ENCODE results near the gene TMEM91. TPM values are rescaled to one million over a fixed set of nuclear protein-coding genes. Genes with fewer than 3 reads are reported as not detected.

The TMEM91 gene
- polyA plus RNA-seq, 1 donor from 2014 or later, result 24.4 TPM

DNA sequence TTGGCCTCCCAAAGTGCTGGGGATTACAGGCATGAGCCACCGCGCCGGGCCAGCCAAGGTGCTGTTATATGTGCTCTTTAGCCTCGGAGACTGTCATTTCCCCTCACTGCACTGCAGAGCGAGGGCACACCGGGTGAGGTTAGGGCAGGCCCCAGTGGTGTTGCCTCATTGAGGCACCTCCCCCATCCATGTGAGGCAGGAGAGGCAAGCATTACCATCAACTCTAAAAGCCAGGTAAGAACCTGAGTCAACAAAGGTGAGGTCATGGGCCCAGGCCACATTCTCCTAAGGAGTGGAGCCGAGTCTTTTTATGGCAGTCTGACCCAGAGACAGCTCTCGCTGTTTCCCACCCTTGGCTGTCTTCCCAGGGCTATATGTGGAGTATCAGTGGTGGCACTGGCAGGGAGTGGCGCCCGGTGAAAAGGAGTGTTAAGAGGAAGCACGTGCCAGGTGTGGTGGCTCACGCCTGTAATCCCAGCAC, 39.9 kb downstream of the TMEM91 start:
- H3K4me2 ChIP-seq (ENCODE audit: low read length), result no peak overlapping the region
- H3K79me2 ChIP-seq (replicated peaks; ENCODE audit: insufficient read depth, low read length), result no peaks in the 10 kb centered on the region
- H4K20me1 ChIP-seq (ENCODE audit: insufficient read depth), result no peaks in the 10 kb centered on the region
- H3K4me3 ChIP-seq (ENCODE audit: low read length), result no peak overlapping the region
- H3K36me3 ChIP-seq (ENCODE audit: insufficient read depth, low read length), result peaks cover 3% of the 10 kb centered on the region
- no peak overlapping the region for H2AFZ ChIP-seq (ENCODE audit: low read depth, low read length)
- no peaks in the 10 kb centered on the region for H3K9me3 ChIP-seq (ENCODE audit: low read length)
- H3K27me3 ChIP-seq (ENCODE audit: insufficient read depth, low read depth, low read length), result no peaks in the 10 kb centered on the region
- H3K9me2 ChIP-seq (ENCODE audit: insufficient read depth, low read length), result no peaks in the 10 kb centered on the region
- TF ChIP-seq, protein P1, sequence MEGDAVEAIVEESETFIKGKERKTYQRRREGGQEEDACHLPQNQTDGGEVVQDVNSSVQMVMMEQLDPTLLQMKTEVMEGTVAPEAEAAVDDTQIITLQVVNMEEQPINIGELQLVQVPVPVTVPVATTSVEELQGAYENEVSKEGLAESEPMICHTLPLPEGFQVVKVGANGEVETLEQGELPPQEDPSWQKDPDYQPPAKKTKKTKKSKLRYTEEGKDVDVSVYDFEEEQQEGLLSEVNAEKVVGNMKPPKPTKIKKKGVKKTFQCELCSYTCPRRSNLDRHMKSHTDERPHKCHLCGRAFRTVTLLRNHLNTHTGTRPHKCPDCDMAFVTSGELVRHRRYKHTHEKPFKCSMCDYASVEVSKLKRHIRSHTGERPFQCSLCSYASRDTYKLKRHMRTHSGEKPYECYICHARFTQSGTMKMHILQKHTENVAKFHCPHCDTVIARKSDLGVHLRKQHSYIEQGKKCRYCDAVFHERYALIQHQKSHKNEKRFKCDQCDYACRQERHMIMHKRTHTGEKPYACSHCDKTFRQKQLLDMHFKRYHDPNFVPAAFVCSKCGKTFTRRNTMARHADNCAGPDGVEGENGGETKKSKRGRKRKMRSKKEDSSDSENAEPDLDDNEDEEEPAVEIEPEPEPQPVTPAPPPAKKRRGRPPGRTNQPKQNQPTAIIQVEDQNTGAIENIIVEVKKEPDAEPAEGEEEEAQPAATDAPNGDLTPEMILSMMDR (IDR thresholded peaks at IDR 0.05; ENCODE audit: poor library complexity, severe bottlenecking), result no peak
- TF ChIP-seq EZH2 (IDR thresholded peaks at IDR 0.05; ENCODE audit: borderline replicate concordance, insufficient read depth, low read length, poor library complexity, severe bottlenecking) (no peak), MXI1 (conservative IDR thresholded peaks at IDR 0.05; ENCODE audit: poor library complexity, severe bottlenecking) (no peak), POLR2AphosphoS5 (IDR thresholded peaks at IDR 0.05) (no peak), REST (IDR thresholded peaks at IDR 0.05; ENCODE audit: borderline replicate concordance) (no peak), RAD21 (conservative IDR thresholded peaks at IDR 0.05) (no peak)
- H3K9ac ChIP-seq (ENCODE audit: low read length), result no peak overlapping the region
- no peak overlapping the region for H3K27ac ChIP-seq (ENCODE audit: low read length)
- no peaks in the 10 kb centered on the region for H3F3A ChIP-seq (ENCODE audit: insufficient read depth, low read length, poor library complexity, severe bottlenecking)

- no peak overlapping the region for H3K4me2 ChIP-seq (ENCODE audit: low read length)
- no peak overlapping the region for H2AFZ ChIP-seq (ENCODE audit: low read depth, low read length)
- no peaks in the 10 kb centered on the region for H3K9me3 ChIP-seq (ENCODE audit: low read length)
- no peaks in the 10 kb centered on the region for H3K9me2 ChIP-seq (ENCODE audit: insufficient read depth, low read length)
- H3K36me3 ChIP-seq (ENCODE audit: insufficient read depth, low read length), result peaks cover 3% of the 10 kb centered on the region
- TF ChIP-seq, protein P1 (IDR thresholded peaks at IDR 0.05; ENCODE audit: poor library complexity, severe bottlenecking), result no peak
- no peak for TF ChIP-seq REST (IDR thresholded peaks at IDR 0.05; ENCODE audit: borderline replicate concordance)
- no peak for TF ChIP-seq POLR2AphosphoS5 (IDR thresholded peaks at IDR 0.05)
- no peak for TF ChIP-seq MXI1 (conservative IDR thresholded peaks at IDR 0.05; ENCODE audit: poor library complexity, severe bottlenecking)
- no peak for TF ChIP-seq EZH2 (IDR thresholded peaks at IDR 0.05; ENCODE audit: borderline replicate concordance, insufficient read depth, low read length, poor library complexity, severe bottlenecking)
- TF ChIP-seq TAF1 (IDR thresholded peaks at IDR 0.05; ENCODE audit: low read depth), result no peak
- no peak for TF ChIP-seq EP300 (conservative IDR thresholded peaks at IDR 0.05; ENCODE audit: poor library complexity, severe bottlenecking)
- TF ChIP-seq RAD21 (conservative IDR thresholded peaks at IDR 0.05), result no peak
- no peak for TF ChIP-seq SMC3 (conservative IDR thresholded peaks at IDR 0.05; ENCODE audit: poor library complexity)
- no peak overlapping the region for H3K4me3 ChIP-seq (ENCODE audit: low read length)
- H3K27ac ChIP-seq (ENCODE audit: low read length), result no peak overlapping the region
- H3K9ac ChIP-seq (ENCODE audit: low read length), result no peak overlapping the region
- H3F3A ChIP-seq (ENCODE audit: insufficient read depth, low read length, poor library complexity, severe bottlenecking), result no peaks in the 10 kb centered on the region
- H4K20me1 ChIP-seq (ENCODE audit: insufficient read depth), result no peaks in the 10 kb centered on the region
- no peaks in the 10 kb centered on the region for H3K79me2 ChIP-seq (replicated peaks; ENCODE audit: insufficient read depth, low read length)
- H3K27me3 ChIP-seq (ENCODE audit: insufficient read depth, low read depth, low read length), result no peaks in the 10 kb centered on the region
Measured at GRCh38 chr19:41420101-41420880, 44.0 kb downstream of the TMEM91 start.

All from neural cell (in vitro differentiated cells).